Raji (cell line): Measurements from ENCODE around the gene FBXO39.

Experiments used
- POLR2A ChIP-seq: IDR thresholded peaks from 2 replicates; pipeline ENCODE4 v1.6.1; 2011; ENCODE audit warnings: low read depth, low read length, control low read depth; ENCODE audit not compliant: insufficient read depth

FBXO39 gene

GRCh38 chr17:6780886-6781285 is 4.9 kb downstream of the FBXO39 start:
- TF ChIP-seq POLR2A, result no peak

DNA sequence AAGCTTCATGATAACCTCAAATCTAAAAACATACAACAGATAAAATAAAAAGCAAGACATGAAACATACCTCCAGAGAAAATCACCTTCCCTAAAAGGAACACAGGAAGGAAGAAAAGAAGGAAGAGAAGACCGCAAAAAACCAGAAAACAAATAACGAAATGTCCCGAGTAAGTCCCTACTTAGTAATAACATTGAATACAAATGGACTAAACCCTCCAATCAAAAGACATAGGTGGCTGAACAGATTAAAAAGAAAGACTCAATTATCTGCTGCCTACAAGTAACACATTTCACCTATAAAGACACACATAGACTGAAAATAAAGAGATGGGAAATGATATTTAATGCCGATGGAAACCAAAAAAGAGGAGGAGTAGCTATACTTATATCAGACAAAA is 6.2 kb downstream of the FBXO39 start:
- no peak for TF ChIP-seq POLR2A

GRCh38 chr17:6786618-6787017 is 10.6 kb downstream of the FBXO39 start:
- no peak for TF ChIP-seq POLR2A

- TF ChIP-seq POLR2A, result no peak
Observed at GRCh38 chr17:6787081-6787693, 11.2 kb downstream of the FBXO39 start.

GRCh38 chr17:6789146-6789545 is 13.1 kb downstream of the FBXO39 start:
- no peak for TF ChIP-seq POLR2A

DNA sequence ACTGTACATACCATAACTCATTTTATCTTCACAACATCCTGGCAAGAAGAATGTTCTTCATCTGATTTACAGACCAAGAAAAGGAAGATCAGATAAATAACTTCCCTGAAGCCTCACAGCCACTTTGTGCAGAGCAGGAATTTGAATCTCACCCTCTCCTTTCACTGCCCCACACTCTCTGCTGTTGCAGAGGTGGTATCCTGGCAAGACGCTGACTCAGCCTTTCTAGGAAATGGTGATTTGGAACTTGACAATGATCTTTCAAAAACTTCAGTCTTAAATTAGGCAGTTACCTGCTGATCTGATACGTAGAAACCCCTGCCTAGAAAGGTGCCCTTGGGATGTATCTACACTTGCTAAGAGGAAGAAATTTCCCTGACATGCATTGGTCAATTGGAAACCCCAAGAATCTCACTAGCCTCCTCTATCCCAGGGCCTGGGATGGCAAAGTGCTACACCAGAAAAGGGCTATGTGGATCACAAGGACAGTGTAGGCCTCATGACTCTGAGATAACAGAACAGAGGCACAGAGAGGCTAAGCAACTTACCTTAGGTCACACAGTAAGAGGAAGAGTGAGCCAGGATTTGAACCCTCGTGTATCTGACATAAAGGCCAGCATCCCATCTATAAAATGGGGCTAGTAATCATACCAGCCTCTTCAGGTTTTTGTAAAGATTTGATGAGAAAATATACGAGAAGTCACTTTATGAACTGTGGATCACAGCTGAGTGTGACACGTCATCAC is 17.9 kb downstream of the FBXO39 start:
- TF ChIP-seq POLR2A, result no peak

DNA sequence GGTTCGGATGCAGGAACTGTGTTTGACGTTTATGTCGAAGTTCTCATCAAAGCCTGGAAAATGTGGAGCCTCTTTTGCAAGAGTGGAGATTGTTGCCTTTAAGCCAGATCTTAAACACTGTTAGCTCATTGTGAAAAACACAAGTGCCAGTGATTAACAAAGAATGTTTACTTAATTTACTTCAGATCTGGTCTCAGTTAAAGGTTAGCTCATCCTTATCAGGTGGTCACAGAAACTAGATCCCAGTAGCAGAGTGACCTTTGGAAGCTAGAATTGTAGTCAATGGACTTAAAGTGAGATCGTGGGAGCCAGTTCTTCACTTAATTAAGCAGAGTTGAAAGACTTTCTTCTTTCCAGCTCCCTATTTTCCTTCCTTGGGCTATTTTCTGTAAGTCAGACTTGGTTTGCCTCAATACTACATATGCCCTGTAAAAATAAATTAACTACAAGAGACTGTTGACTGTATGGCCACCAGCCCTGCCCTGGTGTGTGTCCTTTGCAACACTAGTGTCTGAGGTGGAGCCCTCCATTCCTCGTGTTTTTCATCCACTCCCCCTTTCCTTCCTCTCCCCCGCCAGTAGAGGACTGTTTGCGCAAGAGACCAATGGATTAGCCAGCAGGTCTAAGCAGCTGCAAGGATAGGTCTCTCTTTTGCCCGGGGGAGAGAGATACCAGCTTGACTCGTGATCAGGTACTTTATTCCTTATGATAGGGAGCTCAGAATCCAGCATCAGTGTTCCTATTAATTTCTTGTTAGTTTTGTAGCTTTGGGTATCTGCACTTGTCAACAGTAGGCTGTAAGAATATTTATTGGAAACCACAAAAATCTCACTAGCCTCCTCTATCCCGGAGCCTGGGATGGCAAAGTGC is 20.2 kb downstream of the FBXO39 start:
- TF ChIP-seq POLR2A, result no peak

DNA sequence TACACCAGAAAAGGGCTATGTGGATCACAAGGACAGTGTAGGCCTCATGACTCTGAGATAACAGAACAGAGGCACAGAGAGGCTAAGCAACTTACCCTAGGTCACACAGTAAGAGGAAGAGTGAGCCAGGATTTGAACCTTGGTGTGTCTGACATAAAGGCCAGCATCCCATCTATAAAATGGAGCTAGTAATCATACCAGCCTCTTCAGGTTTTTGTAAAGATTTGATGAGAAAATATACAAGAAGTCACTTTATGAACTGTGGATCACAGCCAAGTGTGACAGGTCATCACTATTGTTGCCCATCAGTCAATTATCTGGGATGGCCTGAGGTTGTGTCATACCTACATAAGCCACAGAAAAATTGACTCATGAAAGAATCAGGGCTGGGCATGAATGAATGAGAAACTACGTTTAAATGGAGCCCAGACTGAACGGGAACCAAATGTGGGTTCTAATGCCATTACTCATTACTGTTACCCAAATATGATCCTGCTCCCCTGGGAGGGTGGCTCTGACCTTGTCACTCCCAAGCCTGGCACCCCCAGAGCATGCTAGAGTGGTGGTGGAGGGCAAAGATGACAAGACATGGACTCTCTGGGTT is 21.0 kb downstream of the FBXO39 start:
- no peak for TF ChIP-seq POLR2A

DNA sequence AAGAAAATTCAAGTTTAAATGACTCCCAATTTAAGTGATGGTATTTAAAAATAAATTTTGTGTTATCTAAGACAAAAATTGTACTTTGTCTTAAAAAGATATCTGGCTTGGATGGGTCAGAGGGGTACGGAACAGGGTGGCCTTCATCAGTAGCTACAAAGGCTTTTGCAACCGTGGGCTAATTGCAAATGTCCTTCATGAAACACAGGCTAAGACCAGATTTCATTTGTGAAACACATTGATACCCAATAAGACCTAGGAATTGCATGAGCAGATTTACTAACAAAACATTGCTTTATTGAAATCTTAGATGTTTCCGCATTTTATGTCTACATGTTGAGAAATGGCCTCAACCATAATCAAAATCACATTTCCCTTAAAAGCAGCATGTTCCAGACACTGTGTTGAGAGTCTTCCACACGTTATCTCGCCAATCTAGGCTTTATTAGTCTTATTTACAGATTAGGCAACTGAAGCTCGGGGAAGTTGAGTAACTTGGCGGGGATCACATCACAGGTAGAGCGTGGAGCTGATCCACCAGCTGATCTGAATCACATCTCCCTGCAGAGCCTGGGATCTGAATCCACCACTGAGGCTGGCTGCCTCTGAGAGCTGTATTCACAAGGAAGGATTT is 21.8 kb downstream of the FBXO39 start:
- TF ChIP-seq POLR2A, result no peak

GRCh38 chr17:6799738-6800137 is 23.7 kb downstream of the FBXO39 start:
- TF ChIP-seq POLR2A, result no peak

DNA sequence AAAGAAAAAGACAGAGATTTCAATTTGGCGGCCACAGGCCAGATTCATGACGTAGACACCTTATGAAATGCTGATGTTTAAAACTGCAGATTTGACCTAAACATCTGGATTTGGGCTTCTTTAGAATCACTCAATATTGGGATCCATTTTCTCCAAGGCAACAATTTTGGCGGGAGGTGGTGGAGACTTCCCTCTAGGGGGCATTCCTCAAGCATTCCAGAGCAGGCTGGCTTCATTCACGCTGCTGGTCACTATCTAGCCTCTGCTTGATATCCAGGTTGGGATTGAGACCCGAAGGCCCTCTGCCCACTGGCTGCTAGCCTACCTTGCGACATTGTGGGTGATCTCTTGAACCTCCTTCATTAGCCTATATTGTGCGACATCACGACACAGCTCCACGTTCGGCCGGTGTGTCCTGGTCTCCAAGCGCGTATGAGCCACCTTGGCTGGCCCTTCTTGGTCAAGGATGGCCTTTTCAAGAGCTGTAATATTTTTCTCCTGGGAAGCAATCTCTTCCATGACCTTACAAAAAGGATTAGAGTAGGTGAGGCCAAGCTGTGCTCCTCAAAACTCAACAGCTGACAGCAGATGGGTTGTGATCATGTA is 24.5 kb downstream of the FBXO39 start:
- no peak for TF ChIP-seq POLR2A

GRCh38 chr17:6811510-6811909 is 35.5 kb downstream of the FBXO39 start:
- TF ChIP-seq POLR2A, result no peak

DNA sequence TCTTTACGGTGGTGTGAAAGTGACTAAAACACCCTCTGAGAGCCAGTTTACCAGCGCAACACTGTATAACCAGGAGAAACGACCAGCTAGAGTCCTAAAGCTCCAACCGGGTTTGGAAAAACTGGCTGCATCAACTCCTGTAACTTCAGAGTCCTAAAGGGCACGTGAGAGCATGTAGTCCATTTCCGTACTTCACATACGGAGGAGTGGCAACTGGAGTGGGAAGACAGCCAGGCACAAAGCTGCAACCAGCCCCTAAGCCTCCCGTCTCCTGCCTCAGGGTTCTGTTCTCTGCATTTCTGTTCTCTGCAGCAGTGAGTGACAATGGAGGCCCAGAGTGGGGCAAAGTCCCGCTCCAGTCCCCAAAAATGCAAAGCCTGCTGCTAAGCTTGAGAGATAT is 36.3 kb downstream of the FBXO39 start:
- TF ChIP-seq POLR2A, result no peak

- TF ChIP-seq POLR2A, result no peak
Observed at GRCh38 chr17:6815775-6816174, 39.8 kb downstream of the FBXO39 start.

DNA sequence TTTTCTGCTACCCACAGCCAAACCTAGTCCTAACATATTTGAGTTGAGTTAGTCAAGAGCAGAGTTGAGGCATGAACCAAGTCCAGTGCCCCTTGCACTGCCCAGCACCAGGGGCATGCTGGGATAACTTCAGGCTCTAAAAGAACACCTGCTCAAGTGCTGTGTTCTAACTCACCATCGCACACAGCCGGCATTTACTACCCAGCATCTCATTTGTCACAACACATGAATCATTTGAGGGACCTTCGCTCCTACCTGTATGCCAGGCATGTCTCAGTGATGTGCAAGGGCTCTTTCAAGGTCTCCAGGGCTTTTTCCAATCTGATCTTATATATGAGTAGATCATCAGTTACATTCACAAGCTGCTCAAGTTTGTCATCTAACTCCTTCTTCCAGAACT is 42.9 kb downstream of the FBXO39 start:
- no peak for TF ChIP-seq POLR2A
